ENCODE measurements around the gene KLF15.
"Not testable (repeated sequence)": the region's sequence is repeated elsewhere in the genome, so short reads cannot be mapped to it uniquely, and the experiment has no call there.

The KLF15 gene

DNA sequence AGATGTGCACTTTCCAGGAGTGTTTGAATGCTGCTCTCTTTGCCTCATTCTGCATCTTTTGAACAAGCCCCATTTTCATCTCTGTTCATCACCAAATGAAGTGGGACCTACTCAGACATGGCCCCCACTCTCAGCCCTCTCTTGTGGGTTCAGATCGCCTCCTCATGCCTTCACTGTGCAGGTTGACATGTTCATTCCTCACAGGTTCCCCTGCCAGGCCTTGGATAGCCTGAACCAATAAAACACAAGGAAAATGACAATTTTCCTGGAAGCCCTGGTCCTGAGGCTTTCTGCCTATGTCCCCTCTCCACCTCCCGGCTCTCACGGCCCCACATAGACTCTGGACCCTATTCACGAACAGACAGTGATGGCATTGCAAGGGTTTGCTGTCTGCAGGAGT, 17.7 kb downstream of the KLF15 start:
- DNase-seq (ENCODE audit: extremely low read depth, low read depth) = no peak
- TF ChIP-seq, protein P1, sequence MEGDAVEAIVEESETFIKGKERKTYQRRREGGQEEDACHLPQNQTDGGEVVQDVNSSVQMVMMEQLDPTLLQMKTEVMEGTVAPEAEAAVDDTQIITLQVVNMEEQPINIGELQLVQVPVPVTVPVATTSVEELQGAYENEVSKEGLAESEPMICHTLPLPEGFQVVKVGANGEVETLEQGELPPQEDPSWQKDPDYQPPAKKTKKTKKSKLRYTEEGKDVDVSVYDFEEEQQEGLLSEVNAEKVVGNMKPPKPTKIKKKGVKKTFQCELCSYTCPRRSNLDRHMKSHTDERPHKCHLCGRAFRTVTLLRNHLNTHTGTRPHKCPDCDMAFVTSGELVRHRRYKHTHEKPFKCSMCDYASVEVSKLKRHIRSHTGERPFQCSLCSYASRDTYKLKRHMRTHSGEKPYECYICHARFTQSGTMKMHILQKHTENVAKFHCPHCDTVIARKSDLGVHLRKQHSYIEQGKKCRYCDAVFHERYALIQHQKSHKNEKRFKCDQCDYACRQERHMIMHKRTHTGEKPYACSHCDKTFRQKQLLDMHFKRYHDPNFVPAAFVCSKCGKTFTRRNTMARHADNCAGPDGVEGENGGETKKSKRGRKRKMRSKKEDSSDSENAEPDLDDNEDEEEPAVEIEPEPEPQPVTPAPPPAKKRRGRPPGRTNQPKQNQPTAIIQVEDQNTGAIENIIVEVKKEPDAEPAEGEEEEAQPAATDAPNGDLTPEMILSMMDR (IDR thresholded peaks at IDR 0.05; ENCODE audit: low read depth, low read length, missing control alignments) = no peak

GRCh38 chr3:126338790-126339288, 18.4 kb downstream of the KLF15 start:
- H3K4me3 ChIP-seq (replicated peaks; ENCODE audit: low read depth, low read length) = no peak overlapping the region
- DNase-seq (ENCODE audit: extremely low read depth, low read depth) = no peak
- TF ChIP-seq, protein P1 (IDR thresholded peaks at IDR 0.05; ENCODE audit: low read depth, low read length, missing control alignments) = no peak

More for the DNA sequence above, 17.7 kb downstream of the KLF15 start:
- H3K4me3 ChIP-seq (replicated peaks; ENCODE audit: low read depth, low read length) = no peak overlapping the region

DNA sequence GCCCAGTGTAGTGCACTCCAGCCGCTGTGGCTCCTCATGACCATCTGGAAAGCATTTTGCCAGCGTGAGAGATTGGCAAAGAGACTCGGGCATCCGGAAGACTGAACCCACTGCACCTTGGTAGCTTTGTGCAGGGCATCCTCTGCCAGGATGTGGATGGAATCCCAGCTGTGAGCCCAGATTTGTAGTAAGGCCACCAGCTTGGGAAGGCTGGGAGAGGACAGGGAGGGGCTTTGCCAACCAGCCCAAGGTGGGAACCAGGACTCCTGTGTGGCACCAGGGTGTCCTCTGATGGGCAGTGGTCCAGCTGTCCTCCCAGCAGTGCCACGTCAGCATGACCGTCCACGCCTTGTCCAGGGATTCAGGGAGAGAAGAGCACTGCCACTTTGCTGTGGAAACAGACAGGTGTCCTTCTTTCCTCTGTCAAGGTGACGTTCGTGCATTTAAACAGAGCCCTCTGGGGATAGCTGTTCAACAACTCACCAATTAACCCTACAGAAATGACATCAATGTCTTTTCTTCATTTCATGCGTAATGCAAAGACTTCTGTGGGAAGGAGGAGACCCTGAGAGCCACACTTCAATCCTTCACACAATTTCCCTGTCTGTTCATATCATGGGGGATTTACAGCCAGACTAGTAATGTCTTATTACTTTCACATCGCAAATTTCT, 19.1 kb downstream of the KLF15 start:
- H3K4me3 ChIP-seq (replicated peaks; ENCODE audit: low read depth, low read length) = no peak overlapping the region
- TF ChIP-seq, protein P1 (IDR thresholded peaks at IDR 0.05; ENCODE audit: low read depth, low read length, missing control alignments) = no peak
- DNase-seq (ENCODE audit: extremely low read depth, low read depth) = no peak

- DNase-seq (ENCODE audit: extremely low read depth, low read depth); H3K4me3 ChIP-seq (replicated peaks; ENCODE audit: low read depth, low read length): not testable (repeated sequence)
These were observed 25.3 kb downstream of the KLF15 start for GRCh38 chr3:126331812-126332336.

DNA sequence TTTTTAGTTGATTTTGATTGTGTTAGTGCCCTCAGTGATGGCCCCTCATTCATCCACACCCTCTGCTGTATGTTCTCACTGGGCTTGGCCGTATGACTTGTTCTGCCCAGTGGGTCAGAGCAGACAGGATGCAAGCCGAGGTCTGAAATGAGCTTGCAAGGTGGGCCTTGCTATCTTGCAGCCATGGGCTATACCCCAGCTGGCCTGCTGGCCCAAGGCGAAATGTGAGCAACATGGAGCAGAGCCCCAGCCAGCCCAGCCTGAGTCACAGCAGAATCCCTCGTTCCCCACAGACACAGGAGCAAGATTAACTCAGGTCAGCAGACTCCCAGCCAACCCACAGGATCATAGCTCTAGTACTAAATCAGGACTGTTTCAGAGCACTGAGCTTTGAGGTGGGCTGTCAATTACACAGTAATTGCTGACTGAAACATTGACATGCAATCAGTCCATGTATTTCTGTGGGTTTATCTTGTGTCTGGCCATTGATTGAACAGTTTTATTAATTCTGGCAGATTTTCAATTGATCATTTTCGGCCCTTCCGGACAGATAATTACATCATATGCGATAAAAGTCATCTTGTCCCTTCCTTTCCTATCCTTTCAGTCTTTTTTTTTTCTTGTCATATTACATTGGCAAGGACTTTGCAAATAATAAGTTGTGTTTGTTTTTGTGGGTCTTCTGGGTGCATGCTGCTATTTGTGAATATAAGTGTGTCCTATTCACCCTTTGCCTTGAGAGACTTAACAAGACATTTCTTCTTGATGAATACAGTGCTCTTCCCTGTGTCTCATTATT, 27.1 kb downstream of the KLF15 start:
- TF ChIP-seq, protein P1 (IDR thresholded peaks at IDR 0.05; ENCODE audit: low read depth, low read length, missing control alignments) = no peak
- no peak overlapping the region for H3K4me3 ChIP-seq (replicated peaks; ENCODE audit: low read depth, low read length)
- no peak for DNase-seq (ENCODE audit: extremely low read depth, low read depth)

DNA sequence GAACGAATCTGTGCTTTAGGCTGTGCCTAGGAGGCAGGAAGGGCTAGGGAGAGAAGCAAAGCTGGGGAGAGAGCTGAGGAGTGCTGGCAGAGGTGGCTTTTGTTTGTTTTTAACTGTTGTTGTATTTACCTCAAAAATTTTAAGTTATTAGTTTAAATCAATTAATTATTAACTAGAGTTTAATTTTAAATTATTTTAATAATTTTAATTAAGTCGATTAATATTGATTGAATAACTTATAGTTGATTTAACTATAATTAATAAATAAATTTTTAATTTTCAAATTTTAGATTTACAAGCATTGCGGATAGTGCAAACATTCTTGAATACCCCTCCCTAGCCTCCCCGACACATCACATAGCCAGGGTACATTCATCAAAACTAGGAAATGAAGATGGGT, 30.6 kb downstream of the KLF15 start:
- no peak overlapping the region for H3K4me3 ChIP-seq (replicated peaks; ENCODE audit: low read depth, low read length)
- DNase-seq (ENCODE audit: extremely low read depth, low read depth) = no peak
- TF ChIP-seq, protein P1 (IDR thresholded peaks at IDR 0.05; ENCODE audit: low read depth, low read length, missing control alignments) = no peak
